Fibroblast of mammary gland (primary cell): ENCODE results near the gene MNAT1.

Experiments used
- DNase-seq: peaks from one replicate; pipeline ENCODE4 v3.0.0-alpha.2; 2010; ENCODE audit warnings: low read depth
- H3K4me3 ChIP-seq: 2 replicates; pipeline ENCODE4 v1.5.1; 2011; ENCODE audit warnings: low read depth, mild to moderate bottlenecking, low read length, moderate library complexity; ENCODE audit not compliant: control insufficient read depth
- TF ChIP-seq, protein P1 (sequence below): conservative IDR thresholded peaks from 2 replicates; pipeline ENCODE4 v1.5.1; 2011; ENCODE audit warnings: low read depth, low read length, inconsistent platforms; ENCODE audit not compliant: control insufficient read depth, insufficient read depth

The MNAT1 gene

DNA sequence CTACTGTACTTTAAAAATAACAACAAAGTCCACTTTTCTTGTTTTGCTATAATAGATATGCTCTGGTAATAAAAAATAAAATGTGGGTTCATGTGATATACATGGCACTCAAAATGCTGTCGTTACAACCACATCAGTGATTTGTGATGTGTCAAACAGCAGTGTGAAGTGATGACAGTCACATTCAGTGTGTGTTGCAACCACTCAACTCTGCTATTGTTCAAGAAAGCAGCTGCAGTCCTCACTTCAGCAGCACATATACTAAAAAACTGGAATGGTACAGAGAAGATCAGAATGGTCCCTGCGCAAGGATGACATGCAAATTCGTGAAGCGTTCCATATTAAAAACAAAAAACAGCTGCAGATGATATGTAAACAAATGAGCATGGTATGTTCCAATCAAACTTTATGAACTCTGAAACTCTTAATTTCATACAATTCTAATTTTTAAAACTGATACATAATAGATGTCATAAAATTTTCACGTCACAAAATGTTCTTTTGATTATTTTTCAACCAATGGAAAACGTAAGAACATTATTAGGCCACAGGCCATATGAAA is 239.6 kb downstream of the MNAT1 start:
- no peak overlapping the region for H3K4me3 ChIP-seq
- no peak for DNase-seq
- TF ChIP-seq, protein P1, sequence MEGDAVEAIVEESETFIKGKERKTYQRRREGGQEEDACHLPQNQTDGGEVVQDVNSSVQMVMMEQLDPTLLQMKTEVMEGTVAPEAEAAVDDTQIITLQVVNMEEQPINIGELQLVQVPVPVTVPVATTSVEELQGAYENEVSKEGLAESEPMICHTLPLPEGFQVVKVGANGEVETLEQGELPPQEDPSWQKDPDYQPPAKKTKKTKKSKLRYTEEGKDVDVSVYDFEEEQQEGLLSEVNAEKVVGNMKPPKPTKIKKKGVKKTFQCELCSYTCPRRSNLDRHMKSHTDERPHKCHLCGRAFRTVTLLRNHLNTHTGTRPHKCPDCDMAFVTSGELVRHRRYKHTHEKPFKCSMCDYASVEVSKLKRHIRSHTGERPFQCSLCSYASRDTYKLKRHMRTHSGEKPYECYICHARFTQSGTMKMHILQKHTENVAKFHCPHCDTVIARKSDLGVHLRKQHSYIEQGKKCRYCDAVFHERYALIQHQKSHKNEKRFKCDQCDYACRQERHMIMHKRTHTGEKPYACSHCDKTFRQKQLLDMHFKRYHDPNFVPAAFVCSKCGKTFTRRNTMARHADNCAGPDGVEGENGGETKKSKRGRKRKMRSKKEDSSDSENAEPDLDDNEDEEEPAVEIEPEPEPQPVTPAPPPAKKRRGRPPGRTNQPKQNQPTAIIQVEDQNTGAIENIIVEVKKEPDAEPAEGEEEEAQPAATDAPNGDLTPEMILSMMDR, result no peak

- TF ChIP-seq, protein P1, result no peak
- no peak for DNase-seq
- no peak overlapping the region for H3K4me3 ChIP-seq
Observed at GRCh38 chr14:60975551-60975950, 241.0 kb downstream of the MNAT1 start.

GRCh38 chr14:60977847-60978246 is 243.3 kb downstream of the MNAT1 start:
- no peak overlapping the region for H3K4me3 ChIP-seq
- DNase-seq, result no peak
- TF ChIP-seq, protein P1, result no peak

- H3K4me3 ChIP-seq, result peak within 1 kb of the TSS; percentile 96
- TF ChIP-seq, protein P1, result no peak
- DNase-seq, result peak; percentile 95
Observed at GRCh38 chr14:60980811-60981632, 246.5 kb downstream of the MNAT1 start, which contains the start of the genes SLC38A6 and TRMT5. TSS of gene SLC38A6 (plus strand) at chr14:60981245. CDS start at chr14:60981278, 33 bp downstream. TSS of gene TRMT5 (minus strand) at chr14:60981079. CDS start at chr14:60980973, 106 bp downstream.

DNA sequence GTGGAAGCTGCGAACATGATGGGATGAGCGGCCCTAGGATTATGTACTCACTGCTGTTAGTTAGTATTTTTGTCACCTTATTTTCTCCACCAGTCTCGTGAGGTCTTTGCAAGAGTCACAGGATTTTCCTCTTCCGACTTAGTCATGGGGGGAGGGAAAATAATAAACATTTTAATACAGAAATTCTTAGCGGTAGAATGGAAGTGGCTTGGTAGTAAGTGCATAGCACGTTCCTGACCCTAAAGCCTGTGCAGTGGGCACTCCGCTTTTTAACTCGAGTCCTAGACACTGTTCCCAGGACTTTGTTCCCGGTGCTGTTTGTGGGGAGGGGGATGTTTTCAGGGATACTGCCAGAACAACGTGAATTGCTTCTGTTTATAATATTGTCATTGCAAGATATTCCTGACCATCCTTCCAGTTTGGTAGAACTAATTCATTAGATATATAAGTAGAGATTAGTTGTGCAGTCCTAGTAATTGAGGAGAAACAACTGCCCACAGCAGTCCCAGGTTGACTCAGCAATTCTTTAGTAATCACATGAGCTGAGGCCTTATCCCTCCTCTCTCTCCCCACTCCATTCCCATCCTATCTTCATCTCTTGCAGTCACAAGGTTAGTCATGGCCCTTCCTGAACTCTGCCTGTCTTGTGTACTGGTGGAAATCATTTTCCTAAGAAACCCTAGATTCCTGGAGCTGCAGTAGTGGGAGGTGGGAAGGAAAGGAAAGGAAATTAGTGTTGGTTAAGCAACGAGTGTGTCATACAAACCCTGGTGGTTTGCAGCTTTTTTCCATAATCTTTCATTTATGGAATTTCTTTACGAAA is 247.3 kb downstream of the MNAT1 start:
- DNase-seq, result peak; percentile 96
- TF ChIP-seq, protein P1, result no peak
- H3K4me3 ChIP-seq, result peak overlapping the region; percentile 96

DNA sequence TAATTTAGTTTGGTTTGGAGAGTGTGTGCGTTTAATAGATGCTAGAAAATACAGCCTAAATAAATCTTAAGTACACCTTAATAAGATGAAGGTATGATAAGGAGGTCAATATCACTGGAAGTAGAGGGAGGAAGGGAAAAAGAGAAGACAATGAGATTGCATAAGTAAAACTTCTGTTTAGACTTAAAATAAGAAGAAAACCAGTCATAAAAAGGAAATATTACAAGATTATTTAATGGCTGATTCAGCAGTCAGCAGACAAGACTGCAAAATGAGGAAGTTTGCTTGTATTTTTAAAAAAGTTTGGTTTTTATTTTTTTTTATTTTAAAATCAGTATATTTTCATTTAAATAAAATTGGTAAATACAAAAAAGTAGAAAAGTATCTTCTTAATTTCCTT is 249.6 kb downstream of the MNAT1 start:
- TF ChIP-seq, protein P1, result no peak
- no peak for DNase-seq
- no peak overlapping the region for H3K4me3 ChIP-seq
